AG09319 (cell line): ENCODE results near the gene FAM76A.
"Not testable (repeated sequence)": the region's sequence is repeated elsewhere in the genome, so short reads cannot be mapped to it uniquely, and the experiment has no call there.

Experiments
- DNase-seq: peaks from one replicate; pipeline ENCODE4 v3.0.0-alpha.2; 2010; ENCODE audit warnings: low read depth; ENCODE audit errors: extremely low read depth
- CTCF ChIP-seq: IDR thresholded peaks from 2 replicates; pipeline ENCODE4 v1.5.1; 2011; ENCODE audit warnings: low read depth, mild to moderate bottlenecking, inconsistent platforms, low read length, moderate library complexity

Gene FAM76A

DNA sequence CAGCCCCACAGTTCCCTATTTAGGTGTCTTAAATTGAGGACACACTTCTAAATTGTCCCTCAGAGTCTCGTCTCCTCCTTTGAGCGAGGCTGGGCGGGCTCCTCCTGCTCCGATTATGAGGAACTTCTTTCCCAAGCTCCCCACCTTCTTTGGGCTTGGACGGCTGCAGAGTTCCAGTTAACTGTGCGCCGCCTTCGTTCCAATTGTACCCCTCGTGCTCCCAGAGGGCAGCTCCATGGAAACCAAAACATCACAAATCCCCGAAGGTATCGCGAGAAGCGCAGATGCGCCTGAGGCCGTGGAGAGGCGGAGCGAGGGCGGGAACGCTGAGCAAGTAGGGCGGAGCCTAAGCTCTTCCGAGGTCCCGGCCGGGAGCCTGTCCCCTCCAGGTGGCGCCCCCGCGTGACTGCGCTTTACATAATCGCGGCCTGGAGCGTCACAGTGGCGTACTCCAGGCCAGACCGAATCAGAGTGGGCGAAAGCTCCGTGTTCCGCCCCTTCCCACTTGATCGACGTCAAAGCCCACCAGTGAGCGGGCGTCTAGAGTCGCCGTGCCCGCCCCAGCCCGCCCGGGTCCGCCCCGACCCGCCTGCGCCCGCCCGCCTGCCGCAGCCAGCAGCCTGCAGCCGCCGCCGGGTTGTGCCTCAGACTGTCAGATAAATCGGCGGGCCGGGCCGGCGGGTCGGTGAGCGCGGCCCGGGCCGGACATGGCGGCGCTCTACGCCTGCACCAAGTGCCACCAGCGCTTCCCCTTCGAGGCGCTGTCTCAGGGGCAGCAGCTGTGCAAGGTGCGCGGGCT, at the start of gene FAM76A:
Gene FAM76A, plus strand, starts transcription at position 588 of the 799 bp plus-strand sequence. Its CDS starts 120 bp downstream, at position 708.
- peak; percentile 99 for DNase-seq
- TF ChIP-seq CTCF = peak; percentile 47

DNA sequence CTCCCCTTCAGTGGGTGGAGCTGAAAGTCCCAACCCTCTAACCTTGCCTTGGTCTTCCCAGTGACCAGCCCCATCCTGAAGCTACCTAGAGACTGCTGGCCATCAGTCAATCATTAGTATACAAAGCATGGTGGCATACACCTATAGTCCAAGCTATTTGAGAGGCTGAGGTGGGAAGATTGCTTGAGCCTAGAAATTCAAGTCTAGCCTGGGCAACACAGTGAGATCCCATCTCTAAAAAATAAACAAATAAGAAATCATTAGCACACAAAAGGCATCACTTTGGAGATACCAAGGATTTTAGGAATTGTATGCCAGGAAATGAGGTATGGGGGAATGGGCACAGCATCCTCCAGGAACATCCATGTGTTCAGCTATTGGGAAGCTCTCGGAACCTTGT, 49.4 kb upstream of the FAM76A start:
- DNase-seq = no peak
- TF ChIP-seq CTCF = no peak

DNA sequence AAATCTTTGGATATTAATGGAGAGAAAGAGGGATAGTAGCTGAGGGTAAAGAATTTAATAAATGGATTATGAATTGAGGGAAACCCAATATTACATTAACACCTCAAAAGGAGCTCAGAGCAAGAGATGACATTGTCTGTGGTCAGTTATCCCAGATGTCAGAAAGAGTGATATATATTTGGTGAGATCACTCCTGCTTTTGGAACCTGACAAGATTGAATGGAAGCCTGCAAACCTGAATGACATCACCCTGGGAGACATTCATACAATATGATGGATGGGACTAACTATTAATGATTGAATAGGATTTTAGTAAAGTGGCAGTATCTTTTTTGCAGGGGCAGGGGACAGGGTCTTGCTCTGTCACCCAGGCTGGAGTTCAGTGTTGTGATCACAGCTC, 47.0 kb upstream of the FAM76A start:
- no peak for DNase-seq

GRCh38 chr1:27680225-27680791, 45.5 kb upstream of the FAM76A start:
- DNase-seq = not testable (repeated sequence)

More for the DNA sequence above, 47.0 kb upstream of the FAM76A start:
- no peak for TF ChIP-seq CTCF

DNA sequence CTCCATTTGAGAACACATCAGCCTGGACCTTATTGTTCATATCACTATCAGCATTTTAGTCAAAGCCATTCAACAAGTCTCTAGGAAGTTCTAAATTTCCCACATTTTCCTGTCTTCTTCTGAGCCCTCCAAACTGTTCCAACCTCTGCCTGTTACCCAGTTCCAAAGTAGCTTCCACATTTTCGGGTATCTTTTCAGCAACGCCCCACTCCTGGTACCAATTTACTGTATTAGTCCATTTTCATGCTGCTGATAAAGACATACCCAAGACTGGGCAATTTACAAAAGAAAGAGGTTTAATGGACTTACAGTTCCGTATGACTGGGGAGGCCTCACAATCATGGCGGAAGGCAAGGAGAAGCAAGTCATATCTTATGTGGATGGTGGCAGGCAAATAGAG, 44.2 kb upstream of the FAM76A start:
- not testable (repeated sequence) for DNase-seq

GRCh38 chr1:27682351-27682944, 43.3 kb upstream of the FAM76A start:
- TF ChIP-seq CTCF = no peak
- no peak for DNase-seq

DNA sequence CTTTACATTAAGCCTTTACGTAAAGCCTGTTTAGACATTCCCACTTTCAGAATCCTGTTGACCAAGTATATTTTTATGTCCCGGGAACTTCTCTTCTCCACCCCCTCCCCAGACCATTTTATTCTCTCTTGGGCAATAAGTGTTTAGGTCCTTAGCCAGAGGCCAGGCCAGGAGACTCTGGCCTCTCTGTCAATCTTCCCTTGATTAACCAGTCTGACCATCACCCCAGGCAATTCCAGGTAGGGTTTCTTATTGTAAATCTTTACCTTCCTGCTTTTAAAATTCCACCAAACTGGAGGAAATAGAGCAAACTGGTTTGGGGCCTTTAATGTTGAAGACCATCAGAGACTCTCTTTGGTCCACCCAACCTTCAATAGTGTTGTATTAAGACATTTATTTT, 41.6 kb upstream of the FAM76A start:
- TF ChIP-seq CTCF = no peak
- no peak for DNase-seq

GRCh38 chr1:27686223-27686990, 39.4 kb upstream of the FAM76A start:
- DNase-seq = no peak
- no peak for TF ChIP-seq CTCF
